Omental fat pad (tissue), 4 donors: ENCODE measurements around the gene SLC48A1. TPM values are rescaled to one million over a fixed set of nuclear protein-coding genes. Genes with fewer than 3 reads are reported as not detected.

Source experiments
- ATAC-seq: fragments of 150-250 bp; one replicate; pipeline ENCODE4 v1.9.1; 2016; ENCODE audit warnings: mild to moderate bottlenecking, moderate library complexity; ENCODE audit not compliant: low FRiP score
- DNase-seq: peaks from one replicate; pipeline ENCODE4 v3.0.0-alpha.2; 2019; ENCODE audit warnings: low spot score
- CTCF ChIP-seq, 3 donors: fragments of 450-650 bp; IDR thresholded peaks; one replicate each; pipeline ENCODE4 v1.5.1; 2016 to 2017; ENCODE audit warnings: antibody characterized with exemption in 3 of 3, mild to moderate bottlenecking in 3 of 3, moderate library complexity in 2 of 3
- total RNA-seq, 4 donors: library from RNA; depleted of rRNA; stranded (reverse); fragments of >200 nt; gene quantifications; one replicate each; pipeline ENCODE4 v1.1.0, GENCODE V29; 2016

SLC48A1 gene
- total RNA-seq, 4 donors from 2014 or later = 27.6 to 50.3 (median 48.1) TPM

DNA sequence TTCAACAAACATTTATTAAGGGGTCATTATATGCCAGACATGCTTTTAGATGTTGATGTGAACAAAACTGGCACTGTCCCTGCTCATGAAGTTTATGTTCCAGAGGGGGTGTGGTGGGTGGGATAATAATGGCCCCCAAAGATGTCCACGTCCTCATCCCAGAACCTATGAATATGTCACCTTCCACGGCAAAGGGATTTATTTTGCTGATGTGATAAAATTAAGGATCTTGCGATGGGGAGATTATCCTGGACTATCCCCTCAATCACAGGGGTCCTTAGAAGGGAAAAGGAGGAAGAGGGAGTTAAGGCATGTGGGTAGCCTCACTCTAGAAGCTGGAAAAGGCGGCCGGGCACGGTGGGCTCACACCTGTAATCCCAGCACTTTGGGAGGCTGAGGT lies 1.7 kb upstream of the SLC48A1 start:
- no peak for TF ChIP-seq CTCF (IDR thresholded peaks at IDR 0.05)
- no peak for DNase-seq
- ATAC-seq = no peak

GRCh38 chr12:47772094-47772660 lies 861 bp upstream of the SLC48A1 start:
- DNase-seq = no peak
- no peak for ATAC-seq
- no peak for TF ChIP-seq CTCF (IDR thresholded peaks at IDR 0.05)

DNA sequence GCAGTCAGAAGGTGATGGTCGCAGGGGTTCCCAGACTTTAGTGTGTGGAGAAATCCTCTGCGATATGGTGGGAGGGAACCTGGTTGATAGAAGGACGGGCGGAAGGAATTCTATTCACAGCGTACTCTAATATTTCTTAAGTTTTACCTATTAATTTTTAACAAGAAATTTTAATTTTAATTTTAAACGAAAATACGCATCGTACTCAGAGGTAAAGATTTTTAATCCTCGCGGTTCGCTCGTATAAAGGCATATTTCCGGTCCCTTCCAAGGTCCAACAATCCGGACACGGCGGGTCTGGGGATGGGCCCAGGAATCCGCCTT lies 338 bp upstream of the SLC48A1 start:
- ATAC-seq = no peak
- DNase-seq = no peak
- TF ChIP-seq CTCF (IDR thresholded peaks at IDR 0.05) = no peak

GRCh38 chr12:47773858-47774580 lies 981 bp downstream of the SLC48A1 start:
- ATAC-seq (peak; percentile 1), DNase-seq (no peak)
- no peak for TF ChIP-seq CTCF (IDR thresholded peaks at IDR 0.05)

DNA sequence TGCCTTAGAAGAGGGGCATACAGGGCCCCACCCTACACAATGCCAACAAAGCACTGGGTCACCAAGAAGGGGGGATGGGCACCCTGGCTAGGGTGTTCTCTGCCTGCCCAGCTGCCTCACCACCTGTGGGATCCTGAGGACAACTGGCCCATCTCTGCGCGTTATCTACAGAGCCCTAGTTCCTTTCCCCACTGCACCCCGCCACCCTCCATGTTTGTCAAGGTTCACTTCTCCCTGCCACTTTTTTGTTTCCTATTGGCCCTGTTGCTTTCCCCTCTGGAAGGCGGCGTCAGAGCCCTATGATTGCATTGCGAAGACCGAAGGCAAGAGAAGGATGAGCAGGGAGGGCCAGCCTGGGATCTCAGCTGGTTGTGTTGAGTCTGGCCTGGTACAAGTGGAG lies 1.6 kb downstream of the SLC48A1 start:
- no peak for TF ChIP-seq CTCF (IDR thresholded peaks at IDR 0.05)
- ATAC-seq (no peak), DNase-seq (no peak)

DNA sequence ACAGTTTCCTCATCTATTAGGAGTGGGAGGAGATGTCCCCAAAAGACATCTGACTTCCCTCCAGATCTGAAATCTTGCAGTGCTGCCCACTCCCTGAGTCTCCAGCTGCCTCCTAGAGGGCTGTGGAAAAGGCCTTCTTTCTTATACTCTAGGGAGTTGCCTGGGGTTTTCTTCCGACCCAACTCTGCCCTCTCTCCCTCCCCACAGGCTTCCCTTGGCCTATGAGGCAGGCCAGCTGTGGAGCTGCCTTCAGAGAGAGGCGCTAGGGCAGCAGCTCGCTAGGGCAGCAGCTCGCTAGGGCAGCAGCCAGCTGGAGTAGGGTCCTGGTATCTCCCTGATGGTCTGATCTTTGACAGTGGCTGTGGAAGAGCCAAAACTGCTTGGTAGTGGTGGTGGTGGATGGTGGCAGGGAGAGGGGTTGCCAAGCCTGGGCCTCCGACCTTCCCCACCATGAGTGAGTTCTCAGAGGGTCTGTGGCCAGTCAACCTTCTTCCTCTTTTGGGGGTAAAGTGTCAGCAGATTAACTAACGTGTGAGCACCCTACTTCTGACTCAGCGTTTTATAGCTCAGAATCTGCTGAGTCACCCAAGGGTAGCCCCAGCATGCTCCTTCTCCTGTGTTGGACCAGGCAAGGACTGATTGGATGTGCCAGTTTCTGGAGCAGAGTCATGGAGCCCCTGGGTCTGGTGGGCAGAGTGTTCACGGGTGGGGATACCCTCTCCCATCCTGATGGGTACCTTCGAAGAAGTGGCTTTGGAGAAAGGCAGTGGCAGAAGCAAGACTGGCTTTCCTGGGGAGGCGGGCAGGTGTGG lies 2.3 kb downstream of the SLC48A1 start:
- no peak for ATAC-seq
- TF ChIP-seq CTCF (IDR thresholded peaks at IDR 0.05) = no peak
- DNase-seq = no peak
